ENCODE results near the gene BASP1.

GRCh38 chr5:17219469-17219868 is 2.0 kb downstream of the BASP1 start:
- TF ChIP-seq, protein P1, sequence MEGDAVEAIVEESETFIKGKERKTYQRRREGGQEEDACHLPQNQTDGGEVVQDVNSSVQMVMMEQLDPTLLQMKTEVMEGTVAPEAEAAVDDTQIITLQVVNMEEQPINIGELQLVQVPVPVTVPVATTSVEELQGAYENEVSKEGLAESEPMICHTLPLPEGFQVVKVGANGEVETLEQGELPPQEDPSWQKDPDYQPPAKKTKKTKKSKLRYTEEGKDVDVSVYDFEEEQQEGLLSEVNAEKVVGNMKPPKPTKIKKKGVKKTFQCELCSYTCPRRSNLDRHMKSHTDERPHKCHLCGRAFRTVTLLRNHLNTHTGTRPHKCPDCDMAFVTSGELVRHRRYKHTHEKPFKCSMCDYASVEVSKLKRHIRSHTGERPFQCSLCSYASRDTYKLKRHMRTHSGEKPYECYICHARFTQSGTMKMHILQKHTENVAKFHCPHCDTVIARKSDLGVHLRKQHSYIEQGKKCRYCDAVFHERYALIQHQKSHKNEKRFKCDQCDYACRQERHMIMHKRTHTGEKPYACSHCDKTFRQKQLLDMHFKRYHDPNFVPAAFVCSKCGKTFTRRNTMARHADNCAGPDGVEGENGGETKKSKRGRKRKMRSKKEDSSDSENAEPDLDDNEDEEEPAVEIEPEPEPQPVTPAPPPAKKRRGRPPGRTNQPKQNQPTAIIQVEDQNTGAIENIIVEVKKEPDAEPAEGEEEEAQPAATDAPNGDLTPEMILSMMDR (IDR thresholded peaks at IDR 0.05) = no peak
- no peak for TF ChIP-seq RCOR1 (IDR thresholded peaks at IDR 0.05; ENCODE audit: low read length)
- TF ChIP-seq SIN3A (IDR thresholded peaks at IDR 0.05; ENCODE audit: borderline replicate concordance, low read depth, low read length) = no peak
- no peak for TF ChIP-seq EZH2phosphoT487 (IDR thresholded peaks at IDR 0.05; ENCODE audit: borderline replicate concordance, low read depth)
- TF ChIP-seq SMC3 (IDR thresholded peaks at IDR 0.05; ENCODE audit: low read depth, low read length) = no peak
- TF ChIP-seq USF2 (IDR thresholded peaks at IDR 0.05; ENCODE audit: borderline replicate concordance, low read depth, low read length) = no peak
- no peak for TF ChIP-seq MEF2A (IDR thresholded peaks at IDR 0.05; ENCODE audit: borderline replicate concordance, low read depth)
- TF ChIP-seq TEAD4 (IDR thresholded peaks at IDR 0.05; ENCODE audit: borderline replicate concordance, insufficient read depth) = no peak
- TF ChIP-seq MXI1 (IDR thresholded peaks at IDR 0.05; ENCODE audit: low read depth, low read length) = no peak
- no peak for TF ChIP-seq TAF1 (IDR thresholded peaks at IDR 0.05; ENCODE audit: borderline replicate concordance, low read depth, low read length)
- TF ChIP-seq POLR2AphosphoS5 (IDR thresholded peaks at IDR 0.05; ENCODE audit: low read depth, low read length) = no peak
